NCI-H748 treated with DMSO at 0.1 percent for 48 hours (cell line): ENCODE data around the gene AMOTL1.

Source experiments
- DNase-seq: peaks from one replicate; lab custom pipeline; 2025; lab: John Stamatoyannopoulos, UW

Gene AMOTL1

GRCh38 chr11:94768602-94769541, 716 bp downstream of the AMOTL1 start:
- DNase-seq, result no peak

- DNase-seq, result no peak
Observed at GRCh38 chr11:94769880-94770279, 1.7 kb downstream of the AMOTL1 start.

- DNase-seq, result no peak
Observed at GRCh38 chr11:94770563-94771120, 2.5 kb downstream of the AMOTL1 start.

- DNase-seq, result no peak
Observed at GRCh38 chr11:94771390-94771789, 3.2 kb downstream of the AMOTL1 start.

GRCh38 chr11:94771951-94772350, 3.8 kb downstream of the AMOTL1 start:
- DNase-seq, result no peak

- DNase-seq, result no peak
Observed at GRCh38 chr11:94773842-94774241, 5.7 kb downstream of the AMOTL1 start.

GRCh38 chr11:94774345-94774744, 6.2 kb downstream of the AMOTL1 start:
- DNase-seq, result no peak

- DNase-seq, result peak; percentile 59
Observed at GRCh38 chr11:94775567-94776327, 7.6 kb downstream of the AMOTL1 start.

- peak; percentile 82 for DNase-seq
Observed at GRCh38 chr11:94776351-94777321, 8.5 kb downstream of the AMOTL1 start.

- no peak for DNase-seq
Observed at GRCh38 chr11:94780432-94780831, 12.3 kb downstream of the AMOTL1 start.

- no peak for DNase-seq
Observed at GRCh38 chr11:94781837-94782236, 13.7 kb downstream of the AMOTL1 start.

GRCh38 chr11:94782446-94782845, 14.3 kb downstream of the AMOTL1 start:
- DNase-seq, result no peak

- no peak for DNase-seq
Observed at GRCh38 chr11:94784884-94785283, 16.7 kb downstream of the AMOTL1 start.

GRCh38 chr11:94785509-94785908, 17.4 kb downstream of the AMOTL1 start:
- DNase-seq, result no peak

- DNase-seq, result no peak
Observed at GRCh38 chr11:94786264-94787126, 18.3 kb downstream of the AMOTL1 start.

- no peak for DNase-seq
Observed at GRCh38 chr11:94787801-94788200, 19.6 kb downstream of the AMOTL1 start.

GRCh38 chr11:94788396-94788795, 20.2 kb downstream of the AMOTL1 start:
- no peak for DNase-seq

- no peak for DNase-seq
Observed at GRCh38 chr11:94790197-94790596, 22.0 kb downstream of the AMOTL1 start.

- DNase-seq, result no peak
Observed at GRCh38 chr11:94790661-94791180, 22.6 kb downstream of the AMOTL1 start.

GRCh38 chr11:94791216-94791889, 23.2 kb downstream of the AMOTL1 start:
- DNase-seq, result no peak
